Gastrocnemius medialis (tissue), 4 donors: ENCODE data around the gene SMURF1. TPM values are rescaled to one million over a fixed set of nuclear protein-coding genes. Genes with fewer than 3 reads are reported as not detected.

Experiments
- ATAC-seq, 2 donors: fragments of 150-250 bp; one replicate each; pipeline ENCODE4 v1.9.1; 2016
- DNase-seq, 2 donors: peaks; one replicate each; pipeline ENCODE4 v3.0.0-alpha.2; 2019
- H3K27ac ChIP-seq, 4 donors: fragments of 200-600 bp; sonication (generic); 1 replicate in 1 of 4; 2 replicates in 3 of 4; pipeline ENCODE4 v1.5.1; 2016 to 2018; ENCODE audit warnings: mild to moderate bottlenecking in 2 of 4, moderate library complexity in 1 of 4
- H3K27me3 ChIP-seq, 3 donors: fragments of 200-600 bp; sonication (generic) in 2 of 3; 1 replicate in 1 of 3; 2 replicates in 2 of 3; pipeline versions ENCODE4 v1.5.1 to v1.6.0; 2016 to 2019; ENCODE audit warnings: mild to moderate bottlenecking in 1 of 3, moderate library complexity in 1 of 3
- H3K36me3 ChIP-seq, 2 donors: fragments of 200-600 bp; sonication (generic) in 1 of 2; one replicate each; pipeline ENCODE4 v1.5.1; 2017 to 2018
- H3K4me1 ChIP-seq, 2 donors: fragments of 200-600 bp; sonication (generic) in 1 of 2; one replicate each; pipeline ENCODE4 v1.5.1; 2016 to 2017; ENCODE audit warnings: mild to moderate bottlenecking in 2 of 2
- H3K4me3 ChIP-seq, 4 donors: fragments of 200-600 bp; sonication (generic) in 3 of 4; 1 replicate in 1 of 4; 2 replicates in 3 of 4; pipeline ENCODE4 v1.5.1; 2016 to 2019; ENCODE audit warnings: mild to moderate bottlenecking in 2 of 4
- H3K9me3 ChIP-seq, 3 donors: fragments of 200-600 bp; sonication (generic) in 2 of 3; 1 replicate in 1 of 3; 2 replicates in 2 of 3; pipeline ENCODE4 v1.5.1; 2016 to 2019
- CTCF ChIP-seq, 5 experiments: fragments of 450-650 bp in 3 of 5; fragments of 200-600 bp in 2 of 5; sonication (generic) in 2 of 5; IDR thresholded peaks in 4 of 5; conservative IDR thresholded peaks in 1 of 5; 1 replicate in 4 of 5; 2 replicates in 1 of 5; pipeline ENCODE4 v1.5.1; 2016 to 2019; ENCODE audit warnings: antibody characterized with exemption in 5 of 5, mild to moderate bottlenecking in 3 of 5, moderate library complexity in 3 of 5
- POLR2A ChIP-seq, 2 donors: fragments of 450-650 bp; IDR thresholded peaks; one replicate each; pipeline ENCODE4 v1.6.1; 2017; ENCODE audit warnings: antibody characterized with exemption in 2 of 2, mild to moderate bottlenecking in 2 of 2, moderate library complexity in 2 of 2
- in situ Hi-C, 4 donors: fragments of 200-750 bp; cut with MboI; loops; one replicate each; pipeline versions ENCODE4 v1.15.0 to v1.8.0; 2017; ENCODE audit warnings: low sequenced_read_pairs in 4 of 4
- intact Hi-C: fragments of 100-400 bp; cut with DNase I; formaldehyde crosslinking; loops from one replicate; pipeline ENCODE4 v1.15.1; 2023; ENCODE audit warnings: low total_unique reads
- total RNA-seq, 4 donors: library from RNA; depleted of rRNA; stranded (reverse); fragments of >200 nt; gene quantifications; one replicate each; pipeline versions ENCODE4 v1.1.0 to v1.2.3, GENCODE V29; 2016

The SMURF1 gene
- total RNA-seq, 4 donors from 2014 or later: 15.4 to 44.8 (median 18.3) TPM

GRCh38 chr7:99006739-99007424 is 137.0 kb downstream of the SMURF1 start:
- no peak for DNase-seq
- TF ChIP-seq POLR2A (IDR thresholded peaks at IDR 0.05) (no peak), CTCF (IDR thresholded peaks at IDR 0.05 in 4 of 5, conservative IDR thresholded peaks at IDR 0.05 in 1 of 5) (no peak)
- H3K27me3 ChIP-seq: no peaks in the 10 kb centered on the region

DNA sequence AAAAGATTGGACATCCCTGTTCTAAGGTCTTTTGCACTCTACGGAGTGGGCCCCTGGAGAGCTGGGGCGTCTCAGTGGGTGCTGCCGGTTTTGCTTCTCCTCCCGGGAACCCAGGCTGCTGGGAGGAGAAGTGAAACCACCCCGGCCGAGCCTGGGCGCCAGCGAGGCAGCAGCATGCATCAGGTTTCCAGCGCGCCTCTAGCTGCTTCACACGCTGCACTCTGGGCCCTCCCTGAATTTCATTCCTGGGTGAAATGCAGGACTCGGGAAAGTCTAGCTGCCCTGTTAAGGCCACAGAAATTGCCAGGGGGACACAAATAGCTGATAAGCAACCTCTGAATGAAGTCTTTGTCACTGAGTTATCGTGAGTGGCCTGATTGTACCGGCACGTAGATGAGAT is 138.1 kb downstream of the SMURF1 start:
- TF ChIP-seq POLR2A (IDR thresholded peaks at IDR 0.05): no peak
- no peak for TF ChIP-seq CTCF (IDR thresholded peaks at IDR 0.05 in 4 of 5, conservative IDR thresholded peaks at IDR 0.05 in 1 of 5)
- ATAC-seq (no peak), DNase-seq (peak in 1 of 2 donors; percentile 9)
- Histone ChIP-seq H3K27ac (no peak overlapping the region), H3K4me3 (no peak overlapping the region), H3K4me1 (no peaks in the 10 kb centered on the region), H3K36me3 (peaks cover 0 to 75% of the 10 kb centered on the region in 2 donors), H3K9me3 (no peaks in the 10 kb centered on the region), H3K27me3 (no peaks in the 10 kb centered on the region)
- intact Hi-C loops (no loop called here), in situ Hi-C loops (no loop called here)

More at GRCh38 chr7:99006739-99007424, 137.0 kb downstream of the SMURF1 start:
- intact Hi-C loops: no loop called here
- no peak for ATAC-seq
- Histone ChIP-seq H3K27ac (no peak overlapping the region), H3K36me3 (peaks cover 0 to 77% of the 10 kb centered on the region in 2 donors), H3K4me1 (no peaks in the 10 kb centered on the region), H3K4me3 (no peak overlapping the region), H3K9me3 (no peaks in the 10 kb centered on the region)
- in situ Hi-C loops: no loop called here

DNA sequence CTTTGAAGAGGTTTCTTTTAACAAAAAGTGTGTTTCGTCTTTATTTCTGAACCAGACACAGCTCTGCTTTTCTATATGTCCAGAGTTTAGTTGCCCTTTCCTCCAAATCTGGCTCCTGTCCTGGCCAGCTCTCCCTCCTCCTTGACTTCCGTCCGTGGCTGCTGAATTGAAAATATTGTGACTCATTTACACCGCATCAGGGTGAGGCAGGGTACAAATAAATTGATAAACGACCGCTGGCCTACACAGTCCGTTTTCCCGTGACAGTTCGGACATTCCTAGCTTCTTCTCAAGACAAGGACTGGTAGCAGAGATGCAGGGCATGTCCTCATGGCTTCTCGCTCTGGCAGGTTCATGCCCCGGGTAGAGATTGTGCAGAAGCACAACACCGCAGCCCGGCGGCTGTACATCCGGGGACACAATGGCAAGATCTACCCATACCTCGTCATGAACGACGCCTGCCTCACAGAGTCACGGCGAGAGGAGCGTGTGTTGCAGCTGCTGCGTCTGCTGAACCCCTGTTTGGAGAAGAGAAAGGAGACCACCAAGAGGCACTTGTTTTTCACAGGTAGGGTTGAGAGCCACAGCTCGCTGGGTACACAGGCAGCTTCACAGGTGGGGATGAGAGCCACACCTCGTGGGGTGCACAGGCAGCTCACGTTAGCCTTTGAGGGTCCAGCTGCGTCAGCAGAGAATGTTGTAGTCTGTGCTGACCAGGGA is 139.0 kb downstream of the SMURF1 start:
- ATAC-seq (no peak), DNase-seq (no peak)
- H3K9me3 ChIP-seq: no peaks in the 10 kb centered on the region
- H3K4me3 ChIP-seq: no peak overlapping the region
- TF ChIP-seq POLR2A (IDR thresholded peaks at IDR 0.05) (no peak), CTCF (IDR thresholded peaks at IDR 0.05 in 4 of 5, conservative IDR thresholded peaks at IDR 0.05 in 1 of 5) (no peak)
- peaks cover 0 to 72% of the 10 kb centered on the region in 2 donors for H3K36me3 ChIP-seq
- no peak overlapping the region for H3K27ac ChIP-seq
- no peaks in the 10 kb centered on the region for H3K27me3 ChIP-seq
- no peaks in the 10 kb centered on the region for H3K4me1 ChIP-seq
- in situ Hi-C loops (no loop called here), intact Hi-C loops (no loop called here)

GRCh38 chr7:99004216-99004615 is 139.7 kb downstream of the SMURF1 start:
- ATAC-seq: no peak
- TF ChIP-seq POLR2A (IDR thresholded peaks at IDR 0.05) (no peak), CTCF (IDR thresholded peaks at IDR 0.05 in 4 of 5, conservative IDR thresholded peaks at IDR 0.05 in 1 of 5) (no peak)
- no peak overlapping the region for H3K27ac ChIP-seq
- no peaks in the 10 kb centered on the region for H3K9me3 ChIP-seq
- no peaks in the 10 kb centered on the region for H3K4me1 ChIP-seq
- in situ Hi-C loops (no loop called here), intact Hi-C loops (no loop called here)
- no peak overlapping the region for H3K4me3 ChIP-seq
- peaks cover 0 to 72% of the 10 kb centered on the region in 2 donors for H3K36me3 ChIP-seq
- no peaks in the 10 kb centered on the region for H3K27me3 ChIP-seq
- no peak for DNase-seq
